Measurements from ENCODE around the gene CACNG5.

The CACNG5 gene

GRCh38 chr17:66799849-66800537, 34.9 kb upstream of the CACNG5 start:
- peaks cover 28% of the 10 kb centered on the region; the same call in 1 of the 2 replicates for H3K4me1 ChIP-seq
- H4K20me1 ChIP-seq, result no peaks in the 10 kb centered on the region

GRCh38 chr17:66803474-66803951, 31.4 kb upstream of the CACNG5 start:
- Histone ChIP-seq H3K4me2 (no peak overlapping the region), H3K9me3 (no peaks in the 10 kb centered on the region), H3K27ac (no peak overlapping the region), H3K36me3 (no peaks in the 10 kb centered on the region), H3K9ac (no peak overlapping the region), H3K4me3 (no peak overlapping the region), H4K20me1 (no peaks in the 10 kb centered on the region), H3K4me1 (peaks cover 63% of the 10 kb centered on the region), H3K27me3 (no peaks in the 10 kb centered on the region)
- TF ChIP-seq Cebpa-rat (IDR thresholded peaks at IDR 0.05), result no peak

More at GRCh38 chr17:66799849-66800537, 34.9 kb upstream of the CACNG5 start:
- no peak overlapping the region for H3K9ac ChIP-seq
- no peak for TF ChIP-seq Cebpa-rat (IDR thresholded peaks at IDR 0.05)
- H3K9me3 ChIP-seq, result peaks cover 5% of the 10 kb centered on the region; the same call in 1 of the 2 replicates
- H3K4me3 ChIP-seq, result no peak overlapping the region
- no peak overlapping the region for H3K27ac ChIP-seq
- peak overlapping the region; percentile 5; the same call in 1 of the 2 replicates for H3K4me2 ChIP-seq
- H3K36me3 ChIP-seq, result peaks cover 10% of the 10 kb centered on the region; the same call in 1 of the 2 replicates
- H3K27me3 ChIP-seq, result no peaks in the 10 kb centered on the region

- Histone ChIP-seq H4K20me1 (no peaks in the 10 kb centered on the region), H3K9ac (0 out of 2 replicates have a peak overlapping the region, but pooled peaks have one; percentile 23), H3K4me3 (no peak overlapping the region), H3K4me1 (peaks cover 74% of the 10 kb centered on the region), H3K27ac (peak overlapping the region; percentile 62; the same call in 1 of the 2 replicates), H3K36me3 (no peaks in the 10 kb centered on the region), H3K4me2 (peak overlapping the region; percentile 78), H3K9me3 (no peaks in the 10 kb centered on the region), H3K27me3 (no peaks in the 10 kb centered on the region)
- TF ChIP-seq Cebpa-rat (IDR thresholded peaks at IDR 0.05), result no peak
Measured at GRCh38 chr17:66805567-66805966, 29.4 kb upstream of the CACNG5 start.

DNA sequence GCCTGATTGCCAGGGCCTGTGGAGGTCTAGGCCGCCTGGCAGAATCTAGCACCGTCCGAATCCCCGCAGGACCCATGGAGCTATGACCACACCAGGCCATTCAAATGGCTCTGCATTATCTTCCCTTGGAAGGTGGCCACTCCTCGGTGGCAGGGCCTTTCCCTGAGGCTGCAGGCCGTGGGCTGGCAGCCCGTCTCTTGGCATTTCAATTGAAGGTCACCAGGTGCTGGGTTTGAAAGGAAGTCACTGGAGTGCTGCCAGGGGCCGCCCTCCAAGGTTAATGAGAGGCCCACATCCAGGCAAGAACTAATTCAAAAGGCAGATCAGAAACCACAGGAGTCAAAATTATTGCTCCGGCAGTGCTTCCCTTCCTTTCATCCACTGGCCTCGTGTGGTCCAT, 27.7 kb upstream of the CACNG5 start:
- Histone ChIP-seq H3K4me1 (peaks cover 88% of the 10 kb centered on the region), H3K4me3 (no peak overlapping the region), H4K20me1 (no peaks in the 10 kb centered on the region), H3K9me3 (no peaks in the 10 kb centered on the region), H3K4me2 (peak overlapping the region; percentile 78), H3K9ac (peak overlapping the region; percentile 12; the same call in 1 of the 2 replicates), H3K27ac (peak overlapping the region; percentile 65), H3K27me3 (no peaks in the 10 kb centered on the region), H3K36me3 (no peaks in the 10 kb centered on the region)
- TF ChIP-seq Cebpa-rat (IDR thresholded peaks at IDR 0.05), result no peak

- no peak for TF ChIP-seq Cebpa-rat (IDR thresholded peaks at IDR 0.05)
- Histone ChIP-seq H4K20me1 (no peaks in the 10 kb centered on the region), H3K36me3 (no peaks in the 10 kb centered on the region), H3K4me3 (no peak overlapping the region), H3K27ac (no peak overlapping the region), H3K4me1 (peaks cover 89% of the 10 kb centered on the region), H3K4me2 (peak overlapping the region; percentile 47; the same call in 1 of the 2 replicates), H3K9ac (no peak overlapping the region), H3K27me3 (no peaks in the 10 kb centered on the region), H3K9me3 (no peaks in the 10 kb centered on the region)
Measured at GRCh38 chr17:66809408-66809807, 25.5 kb upstream of the CACNG5 start.

- H3K4me1 ChIP-seq, result peaks cover 77% of the 10 kb centered on the region
Measured at GRCh38 chr17:66810951-66811682, 23.8 kb upstream of the CACNG5 start.

GRCh38 chr17:66811683-66812054, 23.2 kb upstream of the CACNG5 start:
- Histone ChIP-seq H3K36me3 (no peaks in the 10 kb centered on the region), H3K4me1 (peaks cover 71% of the 10 kb centered on the region), H3K4me2 (peak overlapping the region; percentile 47; the same call in 1 of the 2 replicates), H3K4me3 (no peak overlapping the region), H3K9me3 (peaks cover 5% of the 10 kb centered on the region; the same call in 1 of the 2 replicates), H3K27ac (no peak overlapping the region), H4K20me1 (no peaks in the 10 kb centered on the region), H3K27me3 (no peaks in the 10 kb centered on the region), H3K9ac (no peak overlapping the region)
- TF ChIP-seq Cebpa-rat (IDR thresholded peaks at IDR 0.05), result no peak

More at GRCh38 chr17:66810951-66811682, 23.8 kb upstream of the CACNG5 start:
- Histone ChIP-seq H3K36me3 (no peaks in the 10 kb centered on the region), H3K4me3 (no peak overlapping the region), H3K4me2 (peak overlapping the region; percentile 47), H3K9ac (no peak overlapping the region), H3K27ac (no peak overlapping the region), H3K27me3 (no peaks in the 10 kb centered on the region), H3K9me3 (peaks cover 5% of the 10 kb centered on the region; the same call in 1 of the 2 replicates), H4K20me1 (no peaks in the 10 kb centered on the region)
- no peak for TF ChIP-seq Cebpa-rat (IDR thresholded peaks at IDR 0.05)

- no peaks in the 10 kb centered on the region for H3K27me3 ChIP-seq
- H4K20me1 ChIP-seq, result no peaks in the 10 kb centered on the region
- peaks cover 62% of the 10 kb centered on the region for H3K4me1 ChIP-seq
- H3K9me3 ChIP-seq, result peaks cover 9% of the 10 kb centered on the region
- TF ChIP-seq Cebpa-rat (IDR thresholded peaks at IDR 0.05), result no peak
- no peaks in the 10 kb centered on the region for H3K36me3 ChIP-seq
- peak overlapping the region; percentile 59 for H3K4me2 ChIP-seq
- no peak overlapping the region for H3K27ac ChIP-seq
- no peak overlapping the region for H3K4me3 ChIP-seq
- H3K9ac ChIP-seq, result no peak overlapping the region
Measured at GRCh38 chr17:66812571-66812970, 22.3 kb upstream of the CACNG5 start.

- TF ChIP-seq Cebpa-rat (IDR thresholded peaks at IDR 0.05), result no peak
- H3K27me3 ChIP-seq, result no peaks in the 10 kb centered on the region
- H3K9me3 ChIP-seq, result peaks cover 17% of the 10 kb centered on the region
- H3K9ac ChIP-seq, result no peak overlapping the region
- no peaks in the 10 kb centered on the region for H3K36me3 ChIP-seq
- H3K4me1 ChIP-seq, result peaks cover 55% of the 10 kb centered on the region
- peak overlapping the region; percentile 35; the same call in 1 of the 2 replicates for H3K27ac ChIP-seq
- no peaks in the 10 kb centered on the region for H4K20me1 ChIP-seq
- peak overlapping the region; percentile 59 for H3K4me2 ChIP-seq
- H3K4me3 ChIP-seq, result no peak overlapping the region
Measured at GRCh38 chr17:66813296-66813695, 21.6 kb upstream of the CACNG5 start.

DNA sequence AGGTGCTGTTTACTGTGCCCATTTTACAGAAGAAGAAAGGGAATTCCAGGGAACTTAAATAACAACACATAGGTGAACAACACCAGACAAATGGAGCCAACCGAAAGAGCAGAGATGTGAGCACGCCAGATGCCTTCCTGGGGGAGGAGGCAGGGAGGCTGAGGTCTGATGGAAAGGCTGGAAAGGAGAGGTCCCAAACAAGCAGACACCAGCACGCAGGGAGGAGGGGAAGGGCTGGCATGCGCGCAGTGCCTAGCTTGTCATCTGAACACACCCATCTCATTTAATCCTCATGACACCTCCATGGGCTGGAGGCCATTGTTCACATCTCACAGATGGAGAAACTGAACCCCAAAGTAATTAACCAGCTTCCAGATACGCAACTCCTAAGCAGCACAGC, 20.9 kb upstream of the CACNG5 start:
- H3K9ac ChIP-seq, result no peak overlapping the region
- H3K27ac ChIP-seq, result no peak overlapping the region
- no peaks in the 10 kb centered on the region for H4K20me1 ChIP-seq
- H3K4me2 ChIP-seq, result peak overlapping the region; percentile 59; the same call in 1 of the 2 replicates
- H3K4me1 ChIP-seq, result peaks cover 48% of the 10 kb centered on the region
- peaks cover 20% of the 10 kb centered on the region for H3K9me3 ChIP-seq
- H3K27me3 ChIP-seq, result no peaks in the 10 kb centered on the region
- H3K4me3 ChIP-seq, result no peak overlapping the region
- H3K36me3 ChIP-seq, result no peaks in the 10 kb centered on the region
- no peak for TF ChIP-seq Cebpa-rat (IDR thresholded peaks at IDR 0.05)

Data from BLaER1 (cell line).